Nephron progenitor cell (in vitro differentiated cells): ENCODE results near the gene NRG2.

Experiments used
- DNase-seq: peaks from one replicate; pipeline ENCODE4 v3.0.0; 2021
- H3K27ac Mint-ChIP-seq: 2 replicates; pipeline ENCODE4 v1.8.0; 2021; ENCODE audit warnings: mild to moderate bottlenecking, moderate library complexity, mixed read lengths
- H3K27me3 Mint-ChIP-seq: 2 replicates; pipeline ENCODE4 v1.8.0; 2021; ENCODE audit warnings: mild to moderate bottlenecking, low read depth, mixed read lengths; ENCODE audit not compliant: poor library complexity
- H3K36me3 Mint-ChIP-seq: 2 replicates; pipeline ENCODE4 v1.8.0; 2021; ENCODE audit warnings: low read depth, mixed read lengths
- H3K4me1 Mint-ChIP-seq: 2 replicates; pipeline ENCODE4 v1.8.0; 2021; ENCODE audit warnings: mixed read lengths
- H3K4me3 Mint-ChIP-seq: 2 replicates; pipeline ENCODE4 v1.8.0; 2021; ENCODE audit warnings: mild to moderate bottlenecking, moderate library complexity, mixed read lengths
- H3K9me3 Mint-ChIP-seq: 2 replicates; pipeline ENCODE4 v1.8.0; 2021; ENCODE audit warnings: mild to moderate bottlenecking, moderate library complexity, mixed read lengths
- TF ChIP-seq, protein P1 (sequence below): fragments of 200-600 bp; sonication (generic); IDR thresholded peaks from 2 replicates; pipeline ENCODE4 v1.5.0; 2021; ENCODE audit warnings: antibody characterized with exemption

The NRG2 gene

GRCh38 chr5:139844472-139845145, 198.5 kb downstream of the NRG2 start:
- peak overlapping the region; percentile 89 for H3K27ac Mint-ChIP-seq
- H3K4me1 Mint-ChIP-seq = peaks cover 7% of the 10 kb centered on the region
- TF ChIP-seq, protein P1, sequence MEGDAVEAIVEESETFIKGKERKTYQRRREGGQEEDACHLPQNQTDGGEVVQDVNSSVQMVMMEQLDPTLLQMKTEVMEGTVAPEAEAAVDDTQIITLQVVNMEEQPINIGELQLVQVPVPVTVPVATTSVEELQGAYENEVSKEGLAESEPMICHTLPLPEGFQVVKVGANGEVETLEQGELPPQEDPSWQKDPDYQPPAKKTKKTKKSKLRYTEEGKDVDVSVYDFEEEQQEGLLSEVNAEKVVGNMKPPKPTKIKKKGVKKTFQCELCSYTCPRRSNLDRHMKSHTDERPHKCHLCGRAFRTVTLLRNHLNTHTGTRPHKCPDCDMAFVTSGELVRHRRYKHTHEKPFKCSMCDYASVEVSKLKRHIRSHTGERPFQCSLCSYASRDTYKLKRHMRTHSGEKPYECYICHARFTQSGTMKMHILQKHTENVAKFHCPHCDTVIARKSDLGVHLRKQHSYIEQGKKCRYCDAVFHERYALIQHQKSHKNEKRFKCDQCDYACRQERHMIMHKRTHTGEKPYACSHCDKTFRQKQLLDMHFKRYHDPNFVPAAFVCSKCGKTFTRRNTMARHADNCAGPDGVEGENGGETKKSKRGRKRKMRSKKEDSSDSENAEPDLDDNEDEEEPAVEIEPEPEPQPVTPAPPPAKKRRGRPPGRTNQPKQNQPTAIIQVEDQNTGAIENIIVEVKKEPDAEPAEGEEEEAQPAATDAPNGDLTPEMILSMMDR = peak; percentile 80
- peaks cover 85% of the 10 kb centered on the region for H3K27me3 Mint-ChIP-seq
- H3K36me3 Mint-ChIP-seq = no peaks in the 10 kb centered on the region
- no peak overlapping the region for H3K4me3 Mint-ChIP-seq
- peak; percentile 86 for DNase-seq
- no peaks in the 10 kb centered on the region for H3K9me3 Mint-ChIP-seq

DNA sequence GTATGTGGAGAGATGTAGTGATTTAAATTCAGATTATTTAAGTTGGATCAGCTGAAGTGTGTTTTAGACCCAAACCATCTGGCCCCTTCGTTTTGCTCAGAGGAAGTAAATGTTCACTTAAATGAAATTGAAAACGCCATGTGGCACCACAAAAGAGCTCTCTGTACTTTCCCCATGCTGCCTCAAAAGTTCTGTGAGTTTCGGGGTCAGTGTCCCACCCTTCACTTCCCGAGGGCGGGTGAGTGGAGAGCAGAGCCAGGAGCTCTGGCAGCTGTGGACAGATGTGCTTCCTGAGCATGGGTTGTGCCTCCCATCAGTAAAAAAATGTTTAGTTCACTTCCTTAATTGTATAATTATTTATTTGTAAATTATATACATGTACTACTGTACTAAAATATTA, 199.1 kb downstream of the NRG2 start:
- H3K9me3 Mint-ChIP-seq = no peaks in the 10 kb centered on the region
- TF ChIP-seq, protein P1 = no peak
- no peaks in the 10 kb centered on the region for H3K36me3 Mint-ChIP-seq
- no peak overlapping the region for H3K4me3 Mint-ChIP-seq
- peaks cover 3% of the 10 kb centered on the region for H3K4me1 Mint-ChIP-seq
- H3K27me3 Mint-ChIP-seq = peaks cover 85% of the 10 kb centered on the region
- DNase-seq = no peak
- no peak overlapping the region for H3K27ac Mint-ChIP-seq

DNA sequence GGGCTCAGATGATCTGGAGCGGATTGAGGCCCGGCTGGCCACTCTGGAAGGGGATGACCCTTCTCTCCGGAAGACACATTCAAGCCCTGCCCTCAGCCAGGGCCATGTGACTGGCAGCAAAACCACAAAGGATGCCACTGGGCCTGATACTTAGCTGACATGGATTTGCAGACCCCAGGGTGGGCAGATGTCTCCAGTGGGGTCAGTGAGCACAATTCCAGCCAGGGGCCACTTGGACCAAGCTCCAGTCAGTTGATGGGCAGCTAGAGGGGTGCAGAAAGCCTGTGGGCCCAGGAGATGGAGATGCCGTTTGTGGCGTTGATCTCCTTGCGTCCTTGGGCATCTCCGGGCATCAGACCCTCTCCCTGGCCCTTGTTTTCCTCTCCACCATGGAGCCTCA, 200.8 kb downstream of the NRG2 start:
- no peak for DNase-seq
- Mint-ChIP-seq H3K36me3 (no peaks in the 10 kb centered on the region), H3K9me3 (no peaks in the 10 kb centered on the region), H3K27me3 (peaks cover 84% of the 10 kb centered on the region), H3K4me3 (no peak overlapping the region), H3K27ac (no peak overlapping the region), H3K4me1 (no peaks in the 10 kb centered on the region)
- TF ChIP-seq, protein P1 = no peak

DNA sequence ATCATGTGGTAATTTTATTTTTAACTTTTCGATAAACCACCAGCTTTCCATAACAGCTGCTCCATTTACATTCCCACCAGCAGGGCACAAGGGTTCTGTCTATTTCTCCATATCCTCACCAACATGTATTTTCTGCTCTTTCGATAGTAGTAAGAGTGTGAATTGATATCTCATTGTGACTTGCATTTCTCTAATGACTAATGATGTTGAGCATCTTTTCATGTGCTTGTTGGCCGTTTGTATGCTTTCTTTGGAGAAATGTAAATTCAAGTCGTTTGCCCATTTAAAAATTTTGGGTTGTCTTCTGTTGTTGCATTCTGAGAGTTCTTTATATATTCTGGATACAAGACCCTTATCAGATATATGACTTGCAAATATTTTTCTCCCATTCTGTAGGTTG, 201.6 kb downstream of the NRG2 start:
- H3K27me3 Mint-ChIP-seq = peaks cover 78% of the 10 kb centered on the region
- no peaks in the 10 kb centered on the region for H3K9me3 Mint-ChIP-seq
- TF ChIP-seq, protein P1 = no peak
- H3K27ac Mint-ChIP-seq = no peak overlapping the region
- no peak overlapping the region for H3K4me3 Mint-ChIP-seq
- no peaks in the 10 kb centered on the region for H3K36me3 Mint-ChIP-seq
- no peaks in the 10 kb centered on the region for H3K4me1 Mint-ChIP-seq
- no peak for DNase-seq

DNA sequence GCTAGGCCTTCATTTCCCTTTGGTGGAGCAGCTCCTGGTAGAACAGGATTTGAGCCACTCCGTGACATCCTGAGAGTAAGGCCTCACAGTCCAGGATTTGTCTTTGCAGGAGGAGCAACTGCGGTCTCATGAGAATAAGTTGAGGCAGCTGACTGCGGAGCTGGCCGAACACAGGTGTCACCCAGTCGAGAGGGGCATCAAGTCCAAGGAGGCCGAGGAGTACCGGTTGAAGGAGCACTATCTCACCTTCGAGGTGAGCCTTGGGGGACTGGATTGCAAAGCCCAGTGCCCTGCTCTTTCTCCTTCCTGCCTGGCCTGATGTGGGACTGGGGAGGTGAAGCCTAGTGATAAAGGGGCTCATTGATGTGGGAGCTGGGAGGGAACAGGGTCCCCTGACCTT, 203.2 kb downstream of the NRG2 start:
- Mint-ChIP-seq H3K4me3 (no peak overlapping the region), H3K4me1 (no peaks in the 10 kb centered on the region), H3K27me3 (peaks cover 76% of the 10 kb centered on the region), H3K27ac (no peak overlapping the region), H3K36me3 (no peaks in the 10 kb centered on the region), H3K9me3 (no peaks in the 10 kb centered on the region)
- TF ChIP-seq, protein P1 = no peak
- DNase-seq = no peak

GRCh38 chr5:139839232-139839815, 203.8 kb downstream of the NRG2 start:
- DNase-seq = no peak
- H3K27ac Mint-ChIP-seq = no peak overlapping the region
- no peak overlapping the region for H3K4me3 Mint-ChIP-seq
- TF ChIP-seq, protein P1 = no peak
- H3K27me3 Mint-ChIP-seq = peaks cover 76% of the 10 kb centered on the region
- no peaks in the 10 kb centered on the region for H3K9me3 Mint-ChIP-seq
- H3K36me3 Mint-ChIP-seq = no peaks in the 10 kb centered on the region
- no peaks in the 10 kb centered on the region for H3K4me1 Mint-ChIP-seq
